HG03571 (cell line): ENCODE measurements around the gene OXA1L.
A peak's percentile ranks its signal among the peaks of the same experiment; 100 is the strongest.
"Not testable (repeated sequence)": the region's sequence is repeated elsewhere in the genome, so short reads cannot be mapped to it uniquely, and the experiment has no call there.

Experiments used
- ATAC-seq: cut with Tn5 transposase; IDR thresholded peaks from one replicate; pipeline ENCODE4 v1.9.1; 2021; ENCODE audit not compliant: unreplicated experiment

OXA1L gene

GRCh38 chr14:22797017-22797917 lies 30.8 kb downstream of the OXA1L start:
- ATAC-seq: no peak

- ATAC-seq: no peak
Measured at GRCh38 chr14:22798528-22798927, 32.0 kb downstream of the OXA1L start.

- no peak for ATAC-seq
Measured at GRCh38 chr14:22800346-22800745, 33.9 kb downstream of the OXA1L start.

- ATAC-seq: no peak
Measured at GRCh38 chr14:22801716-22802115, 35.2 kb downstream of the OXA1L start.

GRCh38 chr14:22802860-22803686 lies 36.6 kb downstream of the OXA1L start:
- peak; percentile 61 for ATAC-seq

GRCh38 chr14:22803687-22803974 lies 37.1 kb downstream of the OXA1L start:
- ATAC-seq: peak; percentile 38

- ATAC-seq: not testable (repeated sequence)
Measured at GRCh38 chr14:22805235-22805634, 38.7 kb downstream of the OXA1L start.

GRCh38 chr14:22807432-22808087 lies 41.1 kb downstream of the OXA1L start:
- ATAC-seq: no peak

GRCh38 chr14:22808388-22809209 lies 42.1 kb downstream of the OXA1L start:
- ATAC-seq: no peak

GRCh38 chr14:22811722-22812121 lies 45.2 kb downstream of the OXA1L start:
- no peak for ATAC-seq

- ATAC-seq: no peak
Measured at GRCh38 chr14:22812744-22813143, 46.3 kb downstream of the OXA1L start.

- ATAC-seq: no peak
Measured at GRCh38 chr14:22813145-22813544, 46.7 kb downstream of the OXA1L start.

- no peak for ATAC-seq
Measured at GRCh38 chr14:22814373-22814772, 47.9 kb downstream of the OXA1L start.

GRCh38 chr14:22814941-22815713 lies 48.6 kb downstream of the OXA1L start, which contains the start of gene SLC7A7:
SLC7A7 (minus strand) TSS chr14:22815435; CDS start chr14:22813398, 2,037 bp downstream.
- ATAC-seq: no peak

GRCh38 chr14:22819151-22819988 lies 52.9 kb downstream of the OXA1L start:
- no peak for ATAC-seq

GRCh38 chr14:22820731-22821130 lies 54.2 kb downstream of the OXA1L start:
- no peak for ATAC-seq

- ATAC-seq: no peak
Measured at GRCh38 chr14:22821193-22822015, 54.9 kb downstream of the OXA1L start.

GRCh38 chr14:22822016-22822570 lies 55.6 kb downstream of the OXA1L start:
- no peak for ATAC-seq
